ENCODE results near the gene EIF4G3.

Gene EIF4G3

DNA sequence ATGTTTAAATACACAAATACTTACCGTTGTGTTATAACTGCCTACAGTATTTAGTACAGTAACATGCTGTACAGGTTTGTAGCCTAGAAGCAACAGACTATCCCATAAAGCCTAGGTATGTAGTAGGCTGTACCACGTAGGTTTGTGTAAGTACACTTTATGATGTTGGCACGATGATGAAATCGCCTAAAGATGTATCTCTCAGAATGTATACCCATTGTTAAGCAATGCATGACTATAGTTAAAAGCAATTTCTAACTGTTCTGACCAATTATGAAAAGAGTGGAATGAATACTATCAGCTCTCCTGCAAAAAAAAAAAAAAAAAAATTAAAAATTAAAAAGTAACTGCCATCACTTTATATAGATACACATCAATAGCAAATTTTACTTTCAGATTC is 401.0 kb downstream of the EIF4G3 start:
- H3K27me3 ChIP-seq (ENCODE audit: insufficient read depth, poor library complexity, severe bottlenecking): no peaks in the 10 kb centered on the region
- no peak overlapping the region for H3K27ac ChIP-seq (ENCODE audit: poor library complexity, severe bottlenecking)
- H3K4me1 ChIP-seq (ENCODE audit: insufficient read depth, poor library complexity, severe bottlenecking): peaks cover 3% of the 10 kb centered on the region
- H3K4me3 ChIP-seq (ENCODE audit: severe bottlenecking): no peak overlapping the region
- peaks cover 100% of the 10 kb centered on the region for H3K36me3 ChIP-seq (ENCODE audit: low read depth)
- TF ChIP-seq CTCF (IDR thresholded peaks at IDR 0.05; ENCODE audit: poor library complexity, severe bottlenecking): no peak
- DNase-seq (ENCODE audit: low spot score) (no peak), ATAC-seq (ENCODE audit: low read depth) (no peak)
- H3K9me3 ChIP-seq (ENCODE audit: severe bottlenecking): no peaks in the 10 kb centered on the region

GRCh38 chr1:20771780-20772179 is 404.9 kb downstream of the EIF4G3 start:
- no peak for ATAC-seq (ENCODE audit: low read depth)
- DNase-seq (ENCODE audit: low spot score): no peak
- peaks cover 100% of the 10 kb centered on the region for H3K36me3 ChIP-seq (ENCODE audit: low read depth)
- no peak overlapping the region for H3K4me3 ChIP-seq (ENCODE audit: severe bottlenecking)
- no peak for TF ChIP-seq CTCF (IDR thresholded peaks at IDR 0.05; ENCODE audit: poor library complexity, severe bottlenecking)
- H3K27me3 ChIP-seq (ENCODE audit: insufficient read depth, poor library complexity, severe bottlenecking): no peaks in the 10 kb centered on the region
- H3K27ac ChIP-seq (ENCODE audit: poor library complexity, severe bottlenecking): no peak overlapping the region
- no peaks in the 10 kb centered on the region for H3K9me3 ChIP-seq (ENCODE audit: severe bottlenecking)
- no peaks in the 10 kb centered on the region for H3K4me1 ChIP-seq (ENCODE audit: insufficient read depth, poor library complexity, severe bottlenecking)

GRCh38 chr1:20770314-20771087 is 406.2 kb downstream of the EIF4G3 start:
- no peak for DNase-seq (ENCODE audit: low spot score)
- no peaks in the 10 kb centered on the region for H3K27me3 ChIP-seq (ENCODE audit: insufficient read depth, poor library complexity, severe bottlenecking)
- no peak overlapping the region for H3K27ac ChIP-seq (ENCODE audit: poor library complexity, severe bottlenecking)
- H3K4me3 ChIP-seq (ENCODE audit: severe bottlenecking): no peak overlapping the region
- H3K9me3 ChIP-seq (ENCODE audit: severe bottlenecking): no peaks in the 10 kb centered on the region
- H3K36me3 ChIP-seq (ENCODE audit: low read depth): peaks cover 100% of the 10 kb centered on the region
- H3K4me1 ChIP-seq (ENCODE audit: insufficient read depth, poor library complexity, severe bottlenecking): no peaks in the 10 kb centered on the region
- TF ChIP-seq CTCF (IDR thresholded peaks at IDR 0.05; ENCODE audit: poor library complexity, severe bottlenecking): no peak
- no peak for ATAC-seq (ENCODE audit: low read depth)

DNA sequence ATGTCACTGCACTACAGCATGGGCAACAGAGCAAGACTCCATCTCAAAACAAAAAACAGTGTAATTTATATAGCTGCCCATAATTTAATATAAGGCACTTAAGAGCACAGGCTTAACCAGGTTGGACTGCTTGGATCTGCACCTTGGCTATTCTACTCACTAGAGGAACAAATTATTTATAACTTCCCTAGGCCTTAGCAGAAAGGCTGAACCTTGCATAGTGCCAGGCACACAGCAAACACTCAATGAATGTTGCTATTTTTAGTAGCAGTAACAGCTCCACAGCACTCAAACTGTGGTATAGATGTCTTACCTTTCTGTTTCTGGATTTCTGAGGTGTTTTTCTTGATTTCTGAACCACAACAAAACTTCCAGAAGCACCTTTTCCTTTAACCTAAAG is 409.4 kb downstream of the EIF4G3 start:
- Histone ChIP-seq H3K4me3 (ENCODE audit: severe bottlenecking) (no peak overlapping the region), H3K27me3 (ENCODE audit: insufficient read depth, poor library complexity, severe bottlenecking) (no peaks in the 10 kb centered on the region), H3K36me3 (ENCODE audit: low read depth) (peaks cover 100% of the 10 kb centered on the region), H3K27ac (ENCODE audit: poor library complexity, severe bottlenecking) (no peak overlapping the region), H3K4me1 (ENCODE audit: insufficient read depth, poor library complexity, severe bottlenecking) (no peaks in the 10 kb centered on the region), H3K9me3 (ENCODE audit: severe bottlenecking) (no peaks in the 10 kb centered on the region)
- TF ChIP-seq CTCF (IDR thresholded peaks at IDR 0.05; ENCODE audit: poor library complexity, severe bottlenecking): no peak
- ATAC-seq (ENCODE audit: low read depth): no peak
- no peak for DNase-seq (ENCODE audit: low spot score)

- H3K9me3 ChIP-seq (ENCODE audit: severe bottlenecking): no peaks in the 10 kb centered on the region
- H3K4me1 ChIP-seq (ENCODE audit: insufficient read depth, poor library complexity, severe bottlenecking): no peaks in the 10 kb centered on the region
- H3K36me3 ChIP-seq (ENCODE audit: low read depth): peaks cover 100% of the 10 kb centered on the region
- no peak overlapping the region for H3K27ac ChIP-seq (ENCODE audit: poor library complexity, severe bottlenecking)
- no peak for TF ChIP-seq CTCF (IDR thresholded peaks at IDR 0.05; ENCODE audit: poor library complexity, severe bottlenecking)
- no peaks in the 10 kb centered on the region for H3K27me3 ChIP-seq (ENCODE audit: insufficient read depth, poor library complexity, severe bottlenecking)
- DNase-seq (ENCODE audit: low spot score): no peak
- H3K4me3 ChIP-seq (ENCODE audit: severe bottlenecking): no peak overlapping the region
- no peak for ATAC-seq (ENCODE audit: low read depth)
These were observed 413.3 kb downstream of the EIF4G3 start for GRCh38 chr1:20763417-20763816.

Data from RWPE2 (cell line).